Esophagus muscularis mucosa (tissue), 3 donors: Measurements from ENCODE around the gene TSC2.

Experiments
- CTCF ChIP-seq, 3 experiments: fragments of 200-600 bp in 2 of 3; fragments of 450-650 bp in 1 of 3; sonication (generic) in 2 of 3; IDR thresholded peaks; one replicate each; pipeline ENCODE4 v1.5.1; 2017 to 2019; ENCODE audit warnings: antibody characterized with exemption in 3 of 3, mild to moderate bottlenecking in 2 of 3, moderate library complexity in 1 of 3
- EP300 ChIP-seq: sonication (generic); formaldehyde crosslinking; IDR thresholded peaks from one replicate; pipeline ENCODE4 v1.6.1; 2017; ENCODE audit warnings: antibody characterized with exemption

- no peak for TF ChIP-seq CTCF (IDR thresholded peaks at IDR 0.05)
- TF ChIP-seq EP300 = no peak
Measured at GRCh38 chr16:2066139-2066538, 18.4 kb downstream of the TSC2 start.
